ENCODE data around the gene NFIA.

NFIA gene

GRCh38 chr1:61337037-61337436, 254.7 kb downstream of the NFIA start:
- no peak for DNase-seq

- peak; percentile 35 for DNase-seq
These were observed 255.1 kb downstream of the NFIA start for GRCh38 chr1:61337441-61337951.

GRCh38 chr1:61337981-61338848, 255.9 kb downstream of the NFIA start:
- peak; percentile 76 for DNase-seq

- DNase-seq: no peak
These were observed 256.5 kb downstream of the NFIA start for GRCh38 chr1:61338899-61339298.

- no peak for DNase-seq
These were observed 259.1 kb downstream of the NFIA start for GRCh38 chr1:61341426-61341825.

- DNase-seq: no peak
These were observed 261.5 kb downstream of the NFIA start for GRCh38 chr1:61343734-61344420.

GRCh38 chr1:61344696-61345095, 262.3 kb downstream of the NFIA start:
- no peak for DNase-seq

GRCh38 chr1:61348025-61348665, 265.8 kb downstream of the NFIA start:
- no peak for DNase-seq

GRCh38 chr1:61352845-61353435, 270.6 kb downstream of the NFIA start:
- DNase-seq: no peak

GRCh38 chr1:61353797-61354406, 271.5 kb downstream of the NFIA start:
- DNase-seq: no peak

- DNase-seq: no peak
These were observed 273.7 kb downstream of the NFIA start for GRCh38 chr1:61356016-61356415.

GRCh38 chr1:61356995-61357394, 274.6 kb downstream of the NFIA start:
- DNase-seq: no peak

- DNase-seq: no peak
These were observed 275.2 kb downstream of the NFIA start for GRCh38 chr1:61357539-61357938.

GRCh38 chr1:61358770-61359455, 276.6 kb downstream of the NFIA start:
- DNase-seq: no peak

- DNase-seq: no peak
These were observed 279.6 kb downstream of the NFIA start for GRCh38 chr1:61361931-61362330.

GRCh38 chr1:61362351-61362750, 280.0 kb downstream of the NFIA start:
- no peak for DNase-seq

- DNase-seq: no peak
These were observed 286.0 kb downstream of the NFIA start for GRCh38 chr1:61368366-61368765.

GRCh38 chr1:61368876-61369275, 286.5 kb downstream of the NFIA start:
- no peak for DNase-seq

GRCh38 chr1:61370177-61370912, 288.0 kb downstream of the NFIA start:
- no peak for DNase-seq

- no peak for DNase-seq
These were observed 288.5 kb downstream of the NFIA start for GRCh38 chr1:61370913-61371279.

- no peak for DNase-seq
These were observed 290.6 kb downstream of the NFIA start for GRCh38 chr1:61372944-61373343.

Measured in right kidney (tissue), 1 donor.